Neural cell (in vitro differentiated cells): ENCODE results near the gene RTL1.

Experiments
- EP300 ChIP-seq: fragments of 450-650 bp; conservative IDR thresholded peaks from 2 replicates; pipeline ENCODE4 v1.6.1; 2014; ENCODE audit warnings: antibody characterized with exemption, mild to moderate bottlenecking, moderate library complexity; ENCODE audit not compliant: poor library complexity, severe bottlenecking
- EZH2 ChIP-seq: fragments of 200-600, 300-800 bp; shearing (Covaris generic), sonication (generic); IDR thresholded peaks from 2 replicates; pipeline ENCODE4 v1.6.1; 2014; ENCODE audit warnings: antibody characterized with exemption, low read length, borderline replicate concordance, mild to moderate bottlenecking; ENCODE audit not compliant: insufficient read depth, poor library complexity, severe bottlenecking
- MXI1 ChIP-seq: fragments of 450-650 bp; conservative IDR thresholded peaks from 2 replicates; pipeline ENCODE4 v1.6.1; 2014; ENCODE audit warnings: antibody characterized with exemption, mild to moderate bottlenecking; ENCODE audit not compliant: poor library complexity, severe bottlenecking
- POLR2AphosphoS5 ChIP-seq: IDR thresholded peaks from 2 replicates; pipeline ENCODE4 v1.6.1; 2012
- RAD21 ChIP-seq: fragments of 450-650 bp; conservative IDR thresholded peaks from 2 replicates; pipeline ENCODE4 v1.6.1; 2014; ENCODE audit warnings: antibody characterized with exemption, mild to moderate bottlenecking, moderate library complexity
- SMC3 ChIP-seq: fragments of 450-650 bp; conservative IDR thresholded peaks from 2 replicates; pipeline ENCODE4 v1.6.1; 2014; ENCODE audit warnings: antibody characterized with exemption, mild to moderate bottlenecking, moderate library complexity; ENCODE audit not compliant: poor library complexity
- TAF1 ChIP-seq: IDR thresholded peaks from 2 replicates; pipeline ENCODE4 v1.6.1; 2012; ENCODE audit warnings: low read depth
- TF ChIP-seq, protein P1 (sequence below): fragments of 450-650 bp; IDR thresholded peaks from 2 replicates; pipeline ENCODE4 v1.5.1; 2014; ENCODE audit warnings: antibody characterized with exemption, mild to moderate bottlenecking, moderate library complexity; ENCODE audit not compliant: poor library complexity, severe bottlenecking
- TF ChIP-seq, protein P2 (sequence below): IDR thresholded peaks from 2 replicates; pipeline ENCODE4 v1.6.1; 2012; ENCODE audit warnings: borderline replicate concordance

DNA sequence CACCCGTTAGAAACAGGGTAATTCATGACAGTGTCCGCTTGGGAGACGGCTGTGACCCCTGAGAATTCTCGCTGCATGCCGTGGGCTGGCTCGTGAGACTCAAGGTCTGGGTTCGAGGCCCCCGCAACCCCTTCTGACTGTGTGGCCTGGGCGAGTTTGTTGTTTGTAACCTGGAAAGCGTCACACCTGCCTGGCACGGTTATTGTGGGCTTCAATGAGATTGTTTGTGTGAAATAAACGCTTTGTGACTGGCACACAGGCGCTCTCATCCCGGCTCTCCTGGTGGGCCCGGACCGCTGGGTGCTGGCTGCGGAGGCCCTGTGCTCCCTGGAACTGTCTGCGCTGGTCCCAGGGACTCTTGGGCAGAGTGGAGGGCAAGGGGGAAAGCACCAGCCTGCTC is 43.7 kb downstream of the RTL1 start:
- TF ChIP-seq, protein P1, sequence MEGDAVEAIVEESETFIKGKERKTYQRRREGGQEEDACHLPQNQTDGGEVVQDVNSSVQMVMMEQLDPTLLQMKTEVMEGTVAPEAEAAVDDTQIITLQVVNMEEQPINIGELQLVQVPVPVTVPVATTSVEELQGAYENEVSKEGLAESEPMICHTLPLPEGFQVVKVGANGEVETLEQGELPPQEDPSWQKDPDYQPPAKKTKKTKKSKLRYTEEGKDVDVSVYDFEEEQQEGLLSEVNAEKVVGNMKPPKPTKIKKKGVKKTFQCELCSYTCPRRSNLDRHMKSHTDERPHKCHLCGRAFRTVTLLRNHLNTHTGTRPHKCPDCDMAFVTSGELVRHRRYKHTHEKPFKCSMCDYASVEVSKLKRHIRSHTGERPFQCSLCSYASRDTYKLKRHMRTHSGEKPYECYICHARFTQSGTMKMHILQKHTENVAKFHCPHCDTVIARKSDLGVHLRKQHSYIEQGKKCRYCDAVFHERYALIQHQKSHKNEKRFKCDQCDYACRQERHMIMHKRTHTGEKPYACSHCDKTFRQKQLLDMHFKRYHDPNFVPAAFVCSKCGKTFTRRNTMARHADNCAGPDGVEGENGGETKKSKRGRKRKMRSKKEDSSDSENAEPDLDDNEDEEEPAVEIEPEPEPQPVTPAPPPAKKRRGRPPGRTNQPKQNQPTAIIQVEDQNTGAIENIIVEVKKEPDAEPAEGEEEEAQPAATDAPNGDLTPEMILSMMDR: no peak
- no peak for TF ChIP-seq EZH2
- TF ChIP-seq EP300: no peak
- no peak for TF ChIP-seq POLR2AphosphoS5
- TF ChIP-seq MXI1: no peak
- TF ChIP-seq, protein P2, sequence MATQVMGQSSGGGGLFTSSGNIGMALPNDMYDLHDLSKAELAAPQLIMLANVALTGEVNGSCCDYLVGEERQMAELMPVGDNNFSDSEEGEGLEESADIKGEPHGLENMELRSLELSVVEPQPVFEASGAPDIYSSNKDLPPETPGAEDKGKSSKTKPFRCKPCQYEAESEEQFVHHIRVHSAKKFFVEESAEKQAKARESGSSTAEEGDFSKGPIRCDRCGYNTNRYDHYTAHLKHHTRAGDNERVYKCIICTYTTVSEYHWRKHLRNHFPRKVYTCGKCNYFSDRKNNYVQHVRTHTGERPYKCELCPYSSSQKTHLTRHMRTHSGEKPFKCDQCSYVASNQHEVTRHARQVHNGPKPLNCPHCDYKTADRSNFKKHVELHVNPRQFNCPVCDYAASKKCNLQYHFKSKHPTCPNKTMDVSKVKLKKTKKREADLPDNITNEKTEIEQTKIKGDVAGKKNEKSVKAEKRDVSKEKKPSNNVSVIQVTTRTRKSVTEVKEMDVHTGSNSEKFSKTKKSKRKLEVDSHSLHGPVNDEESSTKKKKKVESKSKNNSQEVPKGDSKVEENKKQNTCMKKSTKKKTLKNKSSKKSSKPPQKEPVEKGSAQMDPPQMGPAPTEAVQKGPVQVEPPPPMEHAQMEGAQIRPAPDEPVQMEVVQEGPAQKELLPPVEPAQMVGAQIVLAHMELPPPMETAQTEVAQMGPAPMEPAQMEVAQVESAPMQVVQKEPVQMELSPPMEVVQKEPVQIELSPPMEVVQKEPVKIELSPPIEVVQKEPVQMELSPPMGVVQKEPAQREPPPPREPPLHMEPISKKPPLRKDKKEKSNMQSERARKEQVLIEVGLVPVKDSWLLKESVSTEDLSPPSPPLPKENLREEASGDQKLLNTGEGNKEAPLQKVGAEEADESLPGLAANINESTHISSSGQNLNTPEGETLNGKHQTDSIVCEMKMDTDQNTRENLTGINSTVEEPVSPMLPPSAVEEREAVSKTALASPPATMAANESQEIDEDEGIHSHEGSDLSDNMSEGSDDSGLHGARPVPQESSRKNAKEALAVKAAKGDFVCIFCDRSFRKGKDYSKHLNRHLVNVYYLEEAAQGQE: no peak
- TF ChIP-seq SMC3: no peak
- no peak for TF ChIP-seq RAD21
- TF ChIP-seq TAF1: no peak
